Measurements from ENCODE around the gene NFYB. TPM values are rescaled to one million over a fixed set of nuclear protein-coding genes. Genes with fewer than 3 reads are reported as not detected.
A peak's percentile ranks its signal among the peaks of the same experiment; 100 is the strongest.

NFYB gene
- total and polyA plus RNA-seq, 2 experiments from 2014 or later: 20.4 to 27.5 TPM

DNA sequence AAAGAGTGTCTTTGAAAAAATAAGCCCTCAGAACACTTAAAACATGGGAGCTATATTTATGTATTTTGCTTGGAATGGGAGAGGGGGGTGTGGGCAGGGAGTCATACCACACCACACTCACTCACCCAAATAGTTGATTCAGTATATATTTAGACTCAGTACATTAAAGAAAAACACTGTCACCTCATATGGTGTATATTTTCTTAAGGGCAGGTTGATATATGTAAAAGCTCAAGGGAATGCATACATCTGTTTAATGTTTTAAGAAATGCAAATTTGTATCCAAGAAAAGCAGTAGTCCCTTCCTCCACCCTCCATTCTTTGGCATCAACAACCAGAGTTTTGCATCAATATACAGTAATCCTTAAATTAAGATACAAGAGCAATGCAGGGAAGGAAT is 1.4 kb downstream of the NFYB start:
- Histone ChIP-seq H3K4me2 (peak overlapping the region; percentile 92), H4K20me1 (ENCODE audit: insufficient read depth, poor library complexity, severe bottlenecking) (no peaks in the 10 kb centered on the region), H2AFZ (peak overlapping the region; percentile 80), H3K4me1 (ENCODE audit: insufficient read depth) (peaks cover 21% of the 10 kb centered on the region), H3K9me3 (ENCODE audit: low read depth) (no peaks in the 10 kb centered on the region), H3K27me3 (no peaks in the 10 kb centered on the region), H3K9me2 (replicated peaks; ENCODE audit: insufficient read depth) (no peaks in the 10 kb centered on the region), H3K36me3 (replicated peaks; ENCODE audit: insufficient read depth, low read depth) (no peaks in the 10 kb centered on the region), H3K27ac (peak overlapping the region; percentile 91), H3K4me3 (peak overlapping the region; percentile 75), H3K79me2 (peaks cover 50% of the 10 kb centered on the region)
- TF ChIP-seq EZH2phosphoT487 (IDR thresholded peaks at IDR 0.05; ENCODE audit: low read depth, severe bottlenecking, unreplicated experiment) (no peak), EZH2 (IDR thresholded peaks at IDR 0.05; ENCODE audit: borderline replicate concordance) (no peak)
- TF ChIP-seq, protein P1, sequence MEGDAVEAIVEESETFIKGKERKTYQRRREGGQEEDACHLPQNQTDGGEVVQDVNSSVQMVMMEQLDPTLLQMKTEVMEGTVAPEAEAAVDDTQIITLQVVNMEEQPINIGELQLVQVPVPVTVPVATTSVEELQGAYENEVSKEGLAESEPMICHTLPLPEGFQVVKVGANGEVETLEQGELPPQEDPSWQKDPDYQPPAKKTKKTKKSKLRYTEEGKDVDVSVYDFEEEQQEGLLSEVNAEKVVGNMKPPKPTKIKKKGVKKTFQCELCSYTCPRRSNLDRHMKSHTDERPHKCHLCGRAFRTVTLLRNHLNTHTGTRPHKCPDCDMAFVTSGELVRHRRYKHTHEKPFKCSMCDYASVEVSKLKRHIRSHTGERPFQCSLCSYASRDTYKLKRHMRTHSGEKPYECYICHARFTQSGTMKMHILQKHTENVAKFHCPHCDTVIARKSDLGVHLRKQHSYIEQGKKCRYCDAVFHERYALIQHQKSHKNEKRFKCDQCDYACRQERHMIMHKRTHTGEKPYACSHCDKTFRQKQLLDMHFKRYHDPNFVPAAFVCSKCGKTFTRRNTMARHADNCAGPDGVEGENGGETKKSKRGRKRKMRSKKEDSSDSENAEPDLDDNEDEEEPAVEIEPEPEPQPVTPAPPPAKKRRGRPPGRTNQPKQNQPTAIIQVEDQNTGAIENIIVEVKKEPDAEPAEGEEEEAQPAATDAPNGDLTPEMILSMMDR (IDR thresholded peaks at IDR 0.05; ENCODE audit: poor library complexity): no peak
- DNase-seq (ENCODE audit: low spot score): no peak

DNA sequence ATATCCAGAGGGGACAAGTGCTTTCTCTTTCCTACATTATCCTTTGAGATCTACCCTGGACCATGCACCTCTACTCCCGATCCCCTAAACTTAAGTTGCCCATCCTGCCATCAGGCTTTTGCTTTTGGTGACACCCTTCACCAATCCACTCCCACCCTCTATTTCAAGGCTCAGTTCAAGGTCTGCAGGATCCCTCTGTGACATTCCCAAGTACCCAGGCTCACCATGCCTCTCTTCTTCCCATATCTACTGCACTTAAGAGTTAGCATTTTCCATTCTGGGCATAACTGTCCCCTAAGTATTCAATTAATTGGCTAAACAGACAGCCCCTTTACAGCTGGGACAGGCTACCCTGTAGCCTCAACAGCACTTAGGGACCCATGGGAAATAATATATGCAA is 3.1 kb downstream of the NFYB start:
- Histone ChIP-seq H3K4me2 (no peak overlapping the region), H3K4me1 (ENCODE audit: insufficient read depth) (peaks cover 28% of the 10 kb centered on the region), H3K79me2 (peaks cover 59% of the 10 kb centered on the region), H3K9me2 (replicated peaks; ENCODE audit: insufficient read depth) (no peaks in the 10 kb centered on the region), H3K27ac (no peak overlapping the region), H3K4me3 (no peak overlapping the region), H3K9me3 (ENCODE audit: low read depth) (no peaks in the 10 kb centered on the region), H3K27me3 (no peaks in the 10 kb centered on the region), H4K20me1 (ENCODE audit: insufficient read depth, poor library complexity, severe bottlenecking) (peaks cover 7% of the 10 kb centered on the region), H3K36me3 (replicated peaks; ENCODE audit: insufficient read depth, low read depth) (no peaks in the 10 kb centered on the region), H2AFZ (no peak overlapping the region)
- no peak for DNase-seq (ENCODE audit: low spot score)
- 95% methylated on average over 1 of the region's 1 CpG for WGBS (ENCODE audit: low lambda C conversion rate, missing lambda C conversion rate)
- no peak for TF ChIP-seq EZH2phosphoT487 (IDR thresholded peaks at IDR 0.05; ENCODE audit: low read depth, severe bottlenecking, unreplicated experiment)
- TF ChIP-seq, protein P1 (IDR thresholded peaks at IDR 0.05; ENCODE audit: poor library complexity): no peak
- TF ChIP-seq EZH2 (IDR thresholded peaks at IDR 0.05; ENCODE audit: borderline replicate concordance): no peak

DNA sequence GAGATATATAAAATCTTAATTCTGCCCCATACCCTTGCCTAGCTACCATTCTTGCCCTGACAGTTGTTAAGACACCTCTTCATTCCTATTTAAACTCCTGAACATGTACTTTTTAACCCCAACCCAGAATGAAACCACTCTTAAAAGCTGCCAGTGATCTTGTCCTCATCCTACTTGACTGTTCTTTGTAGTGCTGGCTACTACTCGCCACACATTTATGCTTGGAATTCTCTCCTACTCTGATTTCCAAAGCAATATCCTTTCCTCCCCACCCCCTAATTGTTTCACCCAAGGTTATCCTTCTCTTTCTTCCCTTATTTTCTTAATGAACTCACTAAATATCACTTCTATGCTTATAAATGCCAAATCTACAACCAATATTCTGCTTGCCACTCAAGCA is 4.1 kb downstream of the NFYB start:
- Histone ChIP-seq H2AFZ (no peak overlapping the region), H3K36me3 (replicated peaks; ENCODE audit: insufficient read depth, low read depth) (no peaks in the 10 kb centered on the region), H3K4me1 (ENCODE audit: insufficient read depth) (peaks cover 28% of the 10 kb centered on the region), H3K4me2 (no peak overlapping the region), H3K27ac (no peak overlapping the region), H3K79me2 (peaks cover 59% of the 10 kb centered on the region), H3K27me3 (no peaks in the 10 kb centered on the region), H4K20me1 (ENCODE audit: insufficient read depth, poor library complexity, severe bottlenecking) (peaks cover 7% of the 10 kb centered on the region), H3K9me2 (replicated peaks; ENCODE audit: insufficient read depth) (no peaks in the 10 kb centered on the region), H3K9me3 (ENCODE audit: low read depth) (no peaks in the 10 kb centered on the region), H3K4me3 (no peak overlapping the region)
- TF ChIP-seq EZH2phosphoT487 (IDR thresholded peaks at IDR 0.05; ENCODE audit: low read depth, severe bottlenecking, unreplicated experiment) (no peak), EZH2 (IDR thresholded peaks at IDR 0.05; ENCODE audit: borderline replicate concordance) (no peak)
- TF ChIP-seq, protein P1 (IDR thresholded peaks at IDR 0.05; ENCODE audit: poor library complexity): no peak
- WGBS (ENCODE audit: low lambda C conversion rate, missing lambda C conversion rate): 90% methylated on average over 1 of the region's 1 CpG
- DNase-seq (ENCODE audit: low spot score): no peak

DNA sequence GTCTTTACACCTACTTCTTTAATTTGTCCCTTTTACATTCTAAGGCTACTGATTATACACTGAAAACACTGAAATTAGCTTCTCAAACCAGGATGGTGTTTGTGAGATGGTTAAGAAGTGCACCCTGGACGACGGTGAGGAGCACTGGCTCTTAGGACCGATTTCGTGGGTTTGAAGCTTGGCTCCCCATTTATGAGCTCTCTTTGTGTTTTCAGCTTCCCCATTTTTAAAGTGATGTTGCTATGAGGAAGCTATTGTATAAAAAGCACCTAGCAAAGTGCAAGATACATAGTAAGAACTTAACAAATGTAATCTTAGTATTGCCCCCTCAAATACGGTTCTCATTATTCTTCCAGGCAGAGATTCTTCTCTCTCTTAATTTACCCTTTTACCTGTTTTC is 4.7 kb downstream of the NFYB start:
- no peaks in the 10 kb centered on the region for H3K9me3 ChIP-seq (ENCODE audit: low read depth)
- TF ChIP-seq EZH2phosphoT487 (IDR thresholded peaks at IDR 0.05; ENCODE audit: low read depth, severe bottlenecking, unreplicated experiment) (no peak), EZH2 (IDR thresholded peaks at IDR 0.05; ENCODE audit: borderline replicate concordance) (no peak)
- TF ChIP-seq, protein P1 (IDR thresholded peaks at IDR 0.05; ENCODE audit: poor library complexity): no peak
- no peaks in the 10 kb centered on the region for H3K9me2 ChIP-seq (replicated peaks; ENCODE audit: insufficient read depth)
- no peak overlapping the region for H3K4me2 ChIP-seq
- H4K20me1 ChIP-seq (ENCODE audit: insufficient read depth, poor library complexity, severe bottlenecking): peaks cover 8% of the 10 kb centered on the region
- H3K4me1 ChIP-seq (ENCODE audit: insufficient read depth): peaks cover 24% of the 10 kb centered on the region
- H3K27ac ChIP-seq: no peak overlapping the region
- H3K4me3 ChIP-seq: no peak overlapping the region
- H2AFZ ChIP-seq: no peak overlapping the region
- no peaks in the 10 kb centered on the region for H3K27me3 ChIP-seq
- peaks cover 59% of the 10 kb centered on the region for H3K79me2 ChIP-seq
- DNase-seq (ENCODE audit: low spot score): no peak
- 89% methylated on average over 5 of the region's 5 CpGs for WGBS (ENCODE audit: low lambda C conversion rate, missing lambda C conversion rate)
- no peaks in the 10 kb centered on the region for H3K36me3 ChIP-seq (replicated peaks; ENCODE audit: insufficient read depth, low read depth)
